Transverse colon (tissue), 4 donors: ENCODE results near the gene VPS8. TPM values are rescaled to one million over a fixed set of nuclear protein-coding genes. Genes with fewer than 3 reads are reported as not detected.

Experiments
- DNase-seq: peaks from one replicate; pipeline ENCODE4 v3.0.0-alpha.2; 2019
- H3K27ac ChIP-seq, 4 donors: fragments of 200-600 bp; sonication (generic); 2 replicates each; pipeline ENCODE4 v1.5.1; 2016 to 2018; ENCODE audit warnings: inconsistent platforms in 4 of 4
- H3K27me3 ChIP-seq: fragments of 200-600 bp; sonication (generic); 2 replicates; pipeline ENCODE4 v1.5.1; 2017; ENCODE audit warnings: inconsistent platforms
- H3K36me3 ChIP-seq, 4 donors: fragments of 200-600 bp; sonication (generic); 2 replicates each; pipeline ENCODE4 v1.5.1; 2017 to 2019; ENCODE audit warnings: inconsistent platforms in 4 of 4
- H3K4me1 ChIP-seq, 4 donors: fragments of 200-600 bp; sonication (generic); 2 replicates each; pipeline ENCODE4 v1.5.1; 2017 to 2020; ENCODE audit warnings: inconsistent platforms in 4 of 4
- H3K4me3 ChIP-seq, 4 donors: fragments of 200-600 bp; sonication (generic); 1 replicate in 1 of 4; 2 replicates in 3 of 4; pipeline versions ENCODE4 v1.5.1 to v1.6.1; 2017 to 2019; ENCODE audit warnings: inconsistent platforms in 4 of 4
- H3K9me3 ChIP-seq, 2 donors: fragments of 200-600 bp; sonication (generic); 2 replicates each; pipeline ENCODE4 v1.5.1; 2017 to 2019; ENCODE audit warnings: inconsistent platforms in 2 of 2
- CTCF ChIP-seq, 5 experiments: fragments of 200-600 bp in 3 of 5; fragments of 450-650 bp in 2 of 5; sonication (generic) in 3 of 5; IDR thresholded peaks; 1 replicate in 2 of 5; 2 replicates in 3 of 5; pipeline ENCODE4 v1.5.1; 2016 to 2017; ENCODE audit warnings: antibody characterized with exemption in 5 of 5, inconsistent platforms in 3 of 5, mild to moderate bottlenecking in 2 of 5, moderate library complexity in 1 of 5
- EP300 ChIP-seq: sonication (generic); formaldehyde crosslinking; IDR thresholded peaks from one replicate; pipeline ENCODE4 v1.6.1; 2017; ENCODE audit warnings: antibody characterized with exemption, low read depth
- POLR2A ChIP-seq: fragments of 450-650 bp; IDR thresholded peaks from one replicate; pipeline ENCODE4 v1.6.1; 2016; ENCODE audit warnings: antibody characterized with exemption, mild to moderate bottlenecking, moderate library complexity
- POLR2AphosphoS5 ChIP-seq, 3 donors: sonication (generic); formaldehyde crosslinking; IDR thresholded peaks; one replicate each; pipeline ENCODE4 v1.6.1; 2016; ENCODE audit warnings: antibody characterized with exemption in 3 of 3
- WGBS, 2 donors: methylation state at CpG; one replicate each; pipeline ENCODE4 v1.1.5; 2018; ENCODE audit warnings: low coverage in 1 of 2; 5-methylcytosine and 5-hydroxymethylcytosine counted together
- in situ Hi-C, 4 donors: fragments of 200-750 bp; cut with MboI; loops; one replicate each; pipeline versions ENCODE4 v1.15.0 to v1.15.1; 2017; ENCODE audit warnings: low sequenced_read_pairs in 3 of 4, low pct_ligation_motif_present in 1 of 4, low pct_unique_long_range_greater_than_20kb in 1 of 4
- intact Hi-C: fragments of 100-400 bp; cut with DNase I; formaldehyde crosslinking; loops from one replicate; pipeline ENCODE4 v1.15.1; 2023; ENCODE audit warnings: low total_unique reads
- total RNA-seq, 4 donors: library from RNA; depleted of rRNA; stranded (reverse); fragments of >200 nt; gene quantifications; one replicate each; pipeline ENCODE4 v1.1.0, GENCODE V29; 2016

The VPS8 gene
- total RNA-seq, 4 donors from 2014 or later, result 35.8 to 115 (median 70.3) TPM

- H3K4me1 ChIP-seq, result peaks cover 0 to 30% (median 5%) of the 10 kb centered on the region in 4 donors
- H3K4me3 ChIP-seq, result no peak overlapping the region
- peaks cover 0 to 6% (median 0%) of the 10 kb centered on the region in 4 donors for H3K36me3 ChIP-seq
- no peaks in the 10 kb centered on the region for H3K27me3 ChIP-seq
- peak overlapping the region in 1 of 4 donors; percentile 19 for H3K27ac ChIP-seq
- H3K9me3 ChIP-seq, result no peaks in the 10 kb centered on the region
- no peak for DNase-seq
- TF ChIP-seq POLR2AphosphoS5 (IDR thresholded peaks at IDR 0.05) (no peak), CTCF (IDR thresholded peaks at IDR 0.05) (no peak), POLR2A (no peak), EP300 (no peak)
- WGBS, 2 donors, result 85 to 90% methylated on average over 2 to 14 of the region's 14 CpGs
- intact Hi-C loops, result no loop called here
- in situ Hi-C loops, result no loop called here
Observed at GRCh38 chr3:184907681-184908649, 96.0 kb downstream of the VPS8 start.

- in situ Hi-C loops (no loop called here), intact Hi-C loops (no loop called here)
- no peak for DNase-seq
- 64 to 87% methylated on average over 4 of the region's 4 CpGs for WGBS, 2 donors
- TF ChIP-seq CTCF (IDR thresholded peaks at IDR 0.05) (no peak), POLR2AphosphoS5 (IDR thresholded peaks at IDR 0.05) (no peak), POLR2A (no peak), EP300 (no peak)
- Histone ChIP-seq H3K36me3 (peaks cover 0 to 5% (median 0%) of the 10 kb centered on the region in 4 donors), H3K4me1 (peaks cover 0 to 30% (median 5%) of the 10 kb centered on the region in 4 donors), H3K9me3 (no peaks in the 10 kb centered on the region), H3K4me3 (no peak overlapping the region), H3K27me3 (no peaks in the 10 kb centered on the region), H3K27ac (no peak overlapping the region)
Observed at GRCh38 chr3:184908859-184909258, 96.9 kb downstream of the VPS8 start.

GRCh38 chr3:184910664-184911063, 98.7 kb downstream of the VPS8 start:
- H3K9me3 ChIP-seq, result no peaks in the 10 kb centered on the region
- intact Hi-C loops, result no loop called here
- 58 to 81% methylated on average over 2 to 6 of the region's 6 CpGs for WGBS, 2 donors
- no peaks in the 10 kb centered on the region for H3K27me3 ChIP-seq
- H3K4me1 ChIP-seq, result peaks cover 0 to 30% (median 5%) of the 10 kb centered on the region in 4 donors
- H3K4me3 ChIP-seq, result no peak overlapping the region
- TF ChIP-seq POLR2AphosphoS5 (IDR thresholded peaks at IDR 0.05) (no peak), EP300 (no peak), CTCF (IDR thresholded peaks at IDR 0.05) (no peak)
- peak; percentile 35 for DNase-seq
- peaks cover 0 to 5% (median 0%) of the 10 kb centered on the region in 4 donors for H3K36me3 ChIP-seq
- H3K27ac ChIP-seq, result peak overlapping the region; percentile 7 to 78 (median 70)
- in situ Hi-C loops, result no loop called here

GRCh38 chr3:184911570-184911969, 99.6 kb downstream of the VPS8 start:
- Histone ChIP-seq H3K9me3 (no peaks in the 10 kb centered on the region), H3K4me1 (peaks cover 0 to 30% (median 5%) of the 10 kb centered on the region in 4 donors), H3K36me3 (peaks cover 0 to 9% (median 3%) of the 10 kb centered on the region in 4 donors), H3K27ac (peak overlapping the region in 3 of 4 donors; percentile 40 to 78 (median 72)), H3K27me3 (no peaks in the 10 kb centered on the region), H3K4me3 (no peak overlapping the region)
- TF ChIP-seq EP300 (no peak), POLR2A (no peak), CTCF (IDR thresholded peaks at IDR 0.05) (no peak), POLR2AphosphoS5 (IDR thresholded peaks at IDR 0.05) (no peak)
- 84 to 90% methylated on average over 4 of the region's 4 CpGs for WGBS, 2 donors
- in situ Hi-C loops (no loop called here), intact Hi-C loops (no loop called here)
- DNase-seq, result no peak
